Parathyroid adenoma (tissue), 2 donors: ENCODE data around the gene SEMA6A.

Experiments
- H2AFZ ChIP-seq: fragments of 300-600 bp; sonication (generic); one replicate; pipeline ENCODE4 v1.7.0; 2017; ENCODE audit warnings: antibody characterized with exemption, mild to moderate bottlenecking
- H3K27ac ChIP-seq: fragments of 300-600 bp; sonication (generic); one replicate; pipeline ENCODE4 v1.7.0; 2017
- H3K27me3 ChIP-seq: fragments of 300-600 bp; sonication (generic); one replicate; pipeline ENCODE4 v1.7.0; 2017; ENCODE audit warnings: low read length; ENCODE audit not compliant: control insufficient read depth, insufficient read depth
- H3K36me3 ChIP-seq: fragments of 300-600 bp; sonication (generic); one replicate; pipeline ENCODE4 v1.7.0; 2017; ENCODE audit warnings: low read length; ENCODE audit not compliant: control insufficient read depth, insufficient read depth
- H3K4me1 ChIP-seq: fragments of 300-600 bp; sonication (generic); one replicate; pipeline ENCODE4 v1.7.0; 2017; ENCODE audit warnings: control low read depth
- H3K4me2 ChIP-seq: fragments of 300-600 bp; sonication (generic); one replicate; pipeline ENCODE4 v1.7.0; 2017; ENCODE audit warnings: low read length
- H3K4me3 ChIP-seq: fragments of 300-600 bp; sonication (generic); one replicate; pipeline ENCODE4 v1.7.0; 2017; ENCODE audit warnings: low read depth, low read length
- H3K79me2 ChIP-seq: fragments of 300-600 bp; sonication (generic); one replicate; pipeline ENCODE4 v1.7.0; 2017; ENCODE audit warnings: control low read depth
- H3K9ac ChIP-seq: fragments of 300-600 bp; sonication (generic); one replicate; pipeline ENCODE4 v1.7.0; 2017; ENCODE audit warnings: mild to moderate bottlenecking
- H3K9me3 ChIP-seq: fragments of 300-600 bp; sonication (generic); one replicate; pipeline ENCODE4 v1.7.0; 2017; ENCODE audit warnings: low read length; ENCODE audit not compliant: control insufficient read depth
- CTCF ChIP-seq: fragments of 300-600 bp; sonication (generic); IDR thresholded peaks from one replicate; pipeline ENCODE4 v1.7.0; 2017; ENCODE audit warnings: antibody characterized with exemption, mild to moderate bottlenecking
- donor health status: primary hyperparathyroidism.

The SEMA6A gene

GRCh38 chr5:116495786-116496357 lies 78.8 kb downstream of the SEMA6A start:
- Histone ChIP-seq H3K9me3 (no peaks in the 10 kb centered on the region), H3K4me2 (no peak overlapping the region), H3K4me1 (peaks cover 3% of the 10 kb centered on the region), H3K27me3 (no peaks in the 10 kb centered on the region), H3K9ac (no peak overlapping the region), H2AFZ (no peak overlapping the region), H3K4me3 (no peak overlapping the region), H3K36me3 (no peaks in the 10 kb centered on the region), H3K79me2 (no peaks in the 10 kb centered on the region), H3K27ac (no peak overlapping the region)
- no peak for TF ChIP-seq CTCF

GRCh38 chr5:116494784-116495450 lies 79.7 kb downstream of the SEMA6A start:
- TF ChIP-seq CTCF, result no peak

GRCh38 chr5:116492776-116493175 lies 81.8 kb downstream of the SEMA6A start:
- Histone ChIP-seq H3K36me3 (no peaks in the 10 kb centered on the region), H3K27me3 (no peaks in the 10 kb centered on the region), H3K27ac (no peak overlapping the region), H3K9me3 (no peaks in the 10 kb centered on the region), H3K4me3 (no peak overlapping the region), H3K4me1 (peaks cover 3% of the 10 kb centered on the region), H2AFZ (no peak overlapping the region), H3K79me2 (no peaks in the 10 kb centered on the region), H3K4me2 (no peak overlapping the region), H3K9ac (no peak overlapping the region)
- no peak for TF ChIP-seq CTCF

More at GRCh38 chr5:116494784-116495450, 79.7 kb downstream of the SEMA6A start:
- H3K79me2 ChIP-seq, result no peaks in the 10 kb centered on the region
- H3K4me1 ChIP-seq, result peaks cover 3% of the 10 kb centered on the region
- H3K27me3 ChIP-seq, result no peaks in the 10 kb centered on the region
- H3K9me3 ChIP-seq, result no peaks in the 10 kb centered on the region
- H3K36me3 ChIP-seq, result no peaks in the 10 kb centered on the region
- no peak overlapping the region for H3K4me2 ChIP-seq
- H3K9ac ChIP-seq, result no peak overlapping the region
- H3K27ac ChIP-seq, result no peak overlapping the region
- H3K4me3 ChIP-seq, result no peak overlapping the region
- no peak overlapping the region for H2AFZ ChIP-seq

GRCh38 chr5:116492016-116492623 lies 82.5 kb downstream of the SEMA6A start:
- Histone ChIP-seq H3K27me3 (no peaks in the 10 kb centered on the region), H3K27ac (no peak overlapping the region), H3K9ac (no peak overlapping the region), H3K9me3 (no peaks in the 10 kb centered on the region), H3K79me2 (no peaks in the 10 kb centered on the region), H3K4me2 (no peak overlapping the region), H3K36me3 (no peaks in the 10 kb centered on the region), H2AFZ (no peak overlapping the region), H3K4me1 (peaks cover 3% of the 10 kb centered on the region), H3K4me3 (no peak overlapping the region)
- no peak for TF ChIP-seq CTCF
